ENCODE data around the gene PRRG1. TPM values are rescaled to one million over a fixed set of nuclear protein-coding genes. Genes with fewer than 3 reads are reported as not detected.

The PRRG1 gene
- total RNA-seq, 1 experiment from 2014 or later, result 9.0 TPM

DNA sequence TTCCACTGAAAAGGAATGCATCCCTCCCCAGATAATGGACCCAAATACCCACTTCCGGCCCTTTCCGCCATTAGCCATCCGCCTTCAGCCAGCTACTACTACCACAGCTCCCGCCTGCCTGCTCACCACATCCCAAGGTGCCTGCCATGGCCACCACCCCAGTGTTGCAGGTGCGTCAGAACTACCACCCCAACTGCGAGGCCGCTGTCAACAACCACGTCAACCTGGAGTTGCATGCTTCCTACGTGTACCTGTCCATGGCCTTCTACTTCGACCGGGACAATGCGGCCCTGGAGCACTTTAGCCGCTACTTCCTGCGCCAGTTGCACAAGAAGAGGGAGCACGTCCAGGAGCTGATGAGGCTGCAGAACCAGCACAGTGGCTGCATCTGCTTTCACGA lies 92.2 kb downstream of the PRRG1 start:
- no peak for DNase-seq
- Histone ChIP-seq H3K4me2 (ENCODE audit: insufficient read depth, insufficient read length, low read length) (no peak overlapping the region), H3K79me1 (ENCODE audit: insufficient read depth, low read depth, low read length, poor library complexity, severe bottlenecking) (no peaks in the 10 kb centered on the region), H3K23ac (ENCODE audit: insufficient read length, low read depth, low read length) (no peak overlapping the region), H3K56ac (ENCODE audit: insufficient read length, low read depth, low read length) (no peak overlapping the region), H4K20me1 (ENCODE audit: control insufficient read depth, insufficient read depth, insufficient read length) (no peaks in the 10 kb centered on the region), H2BK5ac (ENCODE audit: insufficient read length, low read length) (no peak overlapping the region), H2BK12ac (ENCODE audit: insufficient read length, low read depth, low read length) (no peak overlapping the region), H4K5ac (ENCODE audit: insufficient read length, low read depth, low read length) (no peak overlapping the region), H2AK5ac (ENCODE audit: insufficient read length, low read length) (no peak overlapping the region), H3K27ac (ENCODE audit: insufficient read length, low read depth, low read length) (no peak overlapping the region), H3K18ac (ENCODE audit: insufficient read length, low read depth, low read length) (no peak overlapping the region), H2BK15ac (ENCODE audit: low read depth, low read length) (no peak overlapping the region), H3K23me2 (ENCODE audit: insufficient read length, low read depth, low read length, poor library complexity, severe bottlenecking) (no peaks in the 10 kb centered on the region), H4K8ac (replicated peaks; ENCODE audit: insufficient read length, low read depth, low read length) (no peak overlapping the region), H3K27me3 (ENCODE audit: insufficient read depth, low read length) (no peaks in the 10 kb centered on the region), H3T11ph (ENCODE audit: low read length) (no peak overlapping the region), H2BK20ac (ENCODE audit: low read depth, low read length, poor library complexity, severe bottlenecking) (no peak overlapping the region), H2AFZ (ENCODE audit: low read length) (no peak overlapping the region), H2BK120ac (ENCODE audit: low read depth, low read length, poor library complexity, severe bottlenecking) (no peak overlapping the region), H3K14ac (ENCODE audit: insufficient read depth, low read length) (no peak overlapping the region), H3K9me3 (ENCODE audit: control insufficient read depth, low read depth, low read length) (no peaks in the 10 kb centered on the region), H3K9ac (ENCODE audit: extremely low read depth, insufficient read length, low read length) (no peak overlapping the region), H3K79me2 (ENCODE audit: insufficient read depth, low read length) (no peaks in the 10 kb centered on the region), H3K4me1 (ENCODE audit: insufficient read depth, low read length) (peaks cover 3% of the 10 kb centered on the region; the same call in 1 of the 2 replicates), H3K4ac (ENCODE audit: low read depth, low read length) (no peak overlapping the region), H4K91ac (ENCODE audit: insufficient read length, low read depth, low read length) (no peak overlapping the region)
- Mint-ChIP-seq H3K27ac (no peak overlapping the region), H3K4me1 (peaks cover 5 to 16% of the 10 kb centered on the region in 2 experiments), H3K27me3 (ENCODE audit: low read depth) (no peaks in the 10 kb centered on the region), H3K9me3 (peaks cover 40 to 54% of the 10 kb centered on the region in 2 experiments), H3K4me3 (no peak overlapping the region), H3K36me3 (ENCODE audit: insufficient read depth in 1 of 3, low read depth in 3 of 3) (peaks cover 13 to 37% (median 34%) of the 10 kb centered on the region in 3 experiments)
- WGBS (ENCODE audit: extremely low coverage, insufficient read length, low lambda C conversion rate), result no CpG with 5 or more reads among the region's 16 CpGs
- TF ChIP-seq, protein P1, sequence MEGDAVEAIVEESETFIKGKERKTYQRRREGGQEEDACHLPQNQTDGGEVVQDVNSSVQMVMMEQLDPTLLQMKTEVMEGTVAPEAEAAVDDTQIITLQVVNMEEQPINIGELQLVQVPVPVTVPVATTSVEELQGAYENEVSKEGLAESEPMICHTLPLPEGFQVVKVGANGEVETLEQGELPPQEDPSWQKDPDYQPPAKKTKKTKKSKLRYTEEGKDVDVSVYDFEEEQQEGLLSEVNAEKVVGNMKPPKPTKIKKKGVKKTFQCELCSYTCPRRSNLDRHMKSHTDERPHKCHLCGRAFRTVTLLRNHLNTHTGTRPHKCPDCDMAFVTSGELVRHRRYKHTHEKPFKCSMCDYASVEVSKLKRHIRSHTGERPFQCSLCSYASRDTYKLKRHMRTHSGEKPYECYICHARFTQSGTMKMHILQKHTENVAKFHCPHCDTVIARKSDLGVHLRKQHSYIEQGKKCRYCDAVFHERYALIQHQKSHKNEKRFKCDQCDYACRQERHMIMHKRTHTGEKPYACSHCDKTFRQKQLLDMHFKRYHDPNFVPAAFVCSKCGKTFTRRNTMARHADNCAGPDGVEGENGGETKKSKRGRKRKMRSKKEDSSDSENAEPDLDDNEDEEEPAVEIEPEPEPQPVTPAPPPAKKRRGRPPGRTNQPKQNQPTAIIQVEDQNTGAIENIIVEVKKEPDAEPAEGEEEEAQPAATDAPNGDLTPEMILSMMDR (conservative IDR thresholded peaks at IDR 0.05), result no peak
